ENCODE data around the gene LDHA.

The LDHA gene

GRCh38 chr11:18384157-18384641 lies 10.2 kb upstream of the LDHA start:
- Mint-ChIP-seq H3K27ac (peak overlapping the region; percentile 99), H3K4me1 (peaks cover 29% of the 10 kb centered on the region), H3K9me3 (no peaks in the 10 kb centered on the region), H3K4me3 (no peak overlapping the region), H3K27me3 (ENCODE audit: low read depth, poor library complexity) (peaks cover 2% of the 10 kb centered on the region), H3K36me3 (ENCODE audit: low read depth) (no peaks in the 10 kb centered on the region)
- TF ChIP-seq CTCF (IDR thresholded peaks at IDR 0.05) = no peak
- DNase-seq = peak; percentile 16

GRCh38 chr11:18390088-18390487 lies 4.3 kb upstream of the LDHA start:
- TF ChIP-seq CTCF (IDR thresholded peaks at IDR 0.05) = no peak
- no peaks in the 10 kb centered on the region for H3K9me3 Mint-ChIP-seq
- H3K36me3 Mint-ChIP-seq (ENCODE audit: low read depth) = no peaks in the 10 kb centered on the region
- peaks cover 7% of the 10 kb centered on the region for H3K27me3 Mint-ChIP-seq (ENCODE audit: low read depth, poor library complexity)
- H3K4me3 Mint-ChIP-seq = no peak overlapping the region
- peaks cover 18% of the 10 kb centered on the region for H3K4me1 Mint-ChIP-seq
- no peak for DNase-seq
- H3K27ac Mint-ChIP-seq = no peak overlapping the region

GRCh38 chr11:18392434-18393321 lies 1.7 kb upstream of the LDHA start:
- Mint-ChIP-seq H3K27ac (no peak overlapping the region), H3K27me3 (ENCODE audit: low read depth, poor library complexity) (peaks cover 5% of the 10 kb centered on the region), H3K36me3 (ENCODE audit: low read depth) (peaks cover 13% of the 10 kb centered on the region), H3K9me3 (no peaks in the 10 kb centered on the region), H3K4me1 (peaks cover 28% of the 10 kb centered on the region), H3K4me3 (peak overlapping the region; percentile 62)
- no peak for DNase-seq
- TF ChIP-seq CTCF (IDR thresholded peaks at IDR 0.05) = no peak

- DNase-seq = no peak
- no peaks in the 10 kb centered on the region for H3K9me3 Mint-ChIP-seq
- H3K27me3 Mint-ChIP-seq (ENCODE audit: low read depth, poor library complexity) = peaks cover 5% of the 10 kb centered on the region
- TF ChIP-seq CTCF (IDR thresholded peaks at IDR 0.05) = no peak
- H3K4me1 Mint-ChIP-seq = peaks cover 35% of the 10 kb centered on the region
- peaks cover 20% of the 10 kb centered on the region for H3K36me3 Mint-ChIP-seq (ENCODE audit: low read depth)
- peak overlapping the region; percentile 99 for H3K4me3 Mint-ChIP-seq
- H3K27ac Mint-ChIP-seq = peak overlapping the region; percentile 98
These were observed 635 bp upstream of the LDHA start for GRCh38 chr11:18393581-18394274.

- no peaks in the 10 kb centered on the region for H3K9me3 Mint-ChIP-seq
- peak overlapping the region; percentile 98 for H3K27ac Mint-ChIP-seq
- peaks cover 39% of the 10 kb centered on the region for H3K4me1 Mint-ChIP-seq
- no peak for DNase-seq
- peak overlapping the region; percentile 99 for H3K4me3 Mint-ChIP-seq
- TF ChIP-seq CTCF (IDR thresholded peaks at IDR 0.05) = no peak
- peaks cover 5% of the 10 kb centered on the region for H3K27me3 Mint-ChIP-seq (ENCODE audit: low read depth, poor library complexity)
- peaks cover 34% of the 10 kb centered on the region for H3K36me3 Mint-ChIP-seq (ENCODE audit: low read depth)
These were observed 768 bp downstream of the LDHA start for GRCh38 chr11:18394928-18395734.
